SJCRH30 (cell line): Measurements from ENCODE around the gene FLACC1. TPM values are rescaled to one million over a fixed set of nuclear protein-coding genes. Genes with fewer than 3 reads are reported as not detected.

Experiments used
- total RNA-seq: library from RNA; depleted of rRNA; stranded (reverse); fragments of >200 nt; shearing (Covaris generic); gene quantifications from 2 replicates; pipeline ENCODE4 v1.2.3, GENCODE V29; 2014; rRNA removed

FLACC1 gene
- total RNA-seq, 1 experiment from 2014 or later: 0.55 TPM

Other genes starting within 250 kb of the FLACC1 start
- gene CFLAR, start 241.2 kb downstream of the FLACC1 start, total RNA-seq: 13.6 TPM in 2 replicates
- 1.0 and 1.1 TPM in 2 replicates for gene CASP10, start 174.2 kb downstream of the FLACC1 start, total RNA-seq
- gene CASP8, start 96.8 kb downstream of the FLACC1 start, total RNA-seq: 11.6 and 14.4 TPM in 2 replicates
- gene TRAK2, start 94.1 kb upstream of the FLACC1 start, total RNA-seq: 14.8 and 15.3 TPM in 2 replicates
- gene STRADB, start 94.4 kb upstream of the FLACC1 start, total RNA-seq: 26.5 and 27.6 TPM in 2 replicates